AG10803 (cell line): Measurements from ENCODE around the gene PDZD2.
A peak's percentile ranks its signal among the peaks of the same experiment; 100 is the strongest.
"Not testable (repeated sequence)": the region's sequence is repeated elsewhere in the genome, so short reads cannot be mapped to it uniquely, and the experiment has no call there.

Source experiments
- DNase-seq: peaks from one replicate; pipeline ENCODE4 v3.0.0; 2010; ENCODE audit warnings: low read depth
- H3K4me3 ChIP-seq: 2 replicates; pipeline ENCODE4 v1.5.1; 2011; ENCODE audit warnings: mild to moderate bottlenecking, low read length, control low read depth
- CTCF ChIP-seq: conservative IDR thresholded peaks from 2 replicates; pipeline ENCODE4 v1.5.1; 2011; ENCODE audit warnings: mild to moderate bottlenecking, low read length, control low read depth, inconsistent platforms

The PDZD2 gene

GRCh38 chr5:31962871-31963307, 324.0 kb downstream of the PDZD2 start:
- H3K4me3 ChIP-seq = no peak overlapping the region
- no peak for TF ChIP-seq CTCF
- DNase-seq = peak; percentile 34

GRCh38 chr5:31963358-31964006, 324.6 kb downstream of the PDZD2 start:
- H3K4me3 ChIP-seq = no peak overlapping the region
- no peak for TF ChIP-seq CTCF
- DNase-seq = peak; percentile 8

- no peak overlapping the region for H3K4me3 ChIP-seq
- DNase-seq = no peak
- TF ChIP-seq CTCF = no peak
Measured at GRCh38 chr5:31964007-31964360, 325.1 kb downstream of the PDZD2 start.

GRCh38 chr5:31965227-31965626, 326.3 kb downstream of the PDZD2 start:
- no peak for DNase-seq
- TF ChIP-seq CTCF = no peak
- H3K4me3 ChIP-seq = no peak overlapping the region

GRCh38 chr5:31966936-31967335, 328.0 kb downstream of the PDZD2 start:
- no peak overlapping the region for H3K4me3 ChIP-seq
- peak; percentile 55 for DNase-seq
- no peak for TF ChIP-seq CTCF

- no peak for DNase-seq
- no peak for TF ChIP-seq CTCF
- H3K4me3 ChIP-seq = no peak overlapping the region
Measured at GRCh38 chr5:31967461-31967860, 328.5 kb downstream of the PDZD2 start.

GRCh38 chr5:31972558-31972957, 333.6 kb downstream of the PDZD2 start:
- H3K4me3 ChIP-seq = no peak overlapping the region
- no peak for TF ChIP-seq CTCF
- no peak for DNase-seq

- not testable (repeated sequence) for DNase-seq, H3K4me3 ChIP-seq
Measured at GRCh38 chr5:31975189-31975612, 336.3 kb downstream of the PDZD2 start.
